COLO668 (cell line): ENCODE measurements around the gene UBAP2L.
"Not testable (repeated sequence)": the region's sequence is repeated elsewhere in the genome, so short reads cannot be mapped to it uniquely, and the experiment has no call there.

Experiments
- DNase-seq: peaks from one replicate; lab custom pipeline; 2025; ENCODE audit not compliant: unreplicated experiment; lab: John Stamatoyannopoulos, UW

UBAP2L gene

DNA sequence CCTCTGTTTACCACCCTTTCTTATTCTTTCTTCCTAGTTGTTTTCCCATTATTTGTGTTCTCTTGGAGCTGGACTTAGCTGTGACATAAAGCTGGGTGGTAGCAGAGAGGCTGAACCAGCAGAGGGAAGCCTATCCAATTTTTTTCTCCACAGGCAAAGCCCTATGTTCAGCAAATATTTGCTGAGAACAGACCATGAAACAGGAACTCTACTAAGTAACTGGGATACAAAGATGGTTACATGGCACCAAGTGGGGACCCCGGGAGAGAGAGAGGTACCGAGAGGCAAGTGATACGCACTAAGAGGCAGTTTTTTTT is 21.2 kb upstream of the UBAP2L start:
- DNase-seq: no peak

GRCh38 chr1:154205778-154206177 is 15.0 kb upstream of the UBAP2L start:
- DNase-seq: not testable (repeated sequence)

- peak; percentile 19 for DNase-seq
Measured at GRCh38 chr1:154206196-154206595, 14.6 kb upstream of the UBAP2L start, which contains the start of gene CFAP141. Gene CFAP141 (minus strand): TSS chr1:154206333. CDS start chr1:154206307, 26 bp downstream.

DNA sequence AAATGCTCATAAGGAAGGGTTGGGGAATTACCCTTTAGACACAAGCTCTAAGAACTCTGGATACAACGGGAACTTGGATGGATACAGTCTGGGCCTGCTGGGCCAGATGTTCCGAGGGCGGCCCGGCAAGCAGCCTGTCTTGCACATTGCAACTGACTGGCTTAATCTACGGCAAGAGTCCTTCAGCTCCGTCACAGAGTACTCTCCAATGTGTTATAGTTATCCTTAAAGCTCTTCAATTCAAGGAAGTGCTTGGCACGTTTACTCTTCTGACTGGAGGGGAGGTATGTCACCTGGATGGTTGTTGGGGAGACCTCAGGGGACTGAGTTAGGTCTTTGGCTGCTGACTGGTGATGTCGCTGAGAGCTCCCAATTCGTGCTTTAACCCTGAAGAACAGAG is 13.5 kb upstream of the UBAP2L start:
- DNase-seq: no peak

DNA sequence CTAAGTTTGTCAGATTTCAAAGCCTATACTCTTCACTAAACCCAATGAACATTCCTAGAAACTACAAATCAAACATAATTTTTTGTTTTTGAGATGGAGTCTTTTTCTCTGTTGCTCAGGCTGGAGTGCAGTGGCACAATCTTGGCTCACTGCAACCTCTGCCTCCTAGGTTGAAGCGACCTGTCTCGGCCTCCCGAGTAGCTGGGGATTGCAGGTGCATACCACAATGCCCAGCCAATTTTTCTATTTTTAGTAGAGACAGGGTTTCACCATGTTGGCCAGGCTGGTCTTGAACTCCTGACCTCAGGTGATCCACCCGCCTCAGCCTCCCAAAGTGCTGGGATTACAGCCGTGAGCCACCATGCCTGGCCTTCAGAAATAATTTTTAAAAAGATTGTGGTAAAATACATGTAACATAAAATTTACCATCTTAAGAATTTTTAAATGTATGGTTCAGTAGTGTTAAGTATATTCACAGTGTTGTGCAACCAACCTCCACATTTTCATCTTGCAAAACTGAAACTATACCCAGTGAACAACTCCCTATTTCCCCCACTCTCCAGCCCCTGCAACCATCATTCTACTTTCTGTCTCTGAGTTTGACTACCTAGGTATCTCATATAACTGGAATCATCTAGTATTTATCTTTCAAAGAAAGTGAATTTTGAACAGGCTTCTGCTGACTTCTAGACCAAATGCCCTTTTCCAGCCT is 11.9 kb upstream of the UBAP2L start:
- DNase-seq: no peak

DNA sequence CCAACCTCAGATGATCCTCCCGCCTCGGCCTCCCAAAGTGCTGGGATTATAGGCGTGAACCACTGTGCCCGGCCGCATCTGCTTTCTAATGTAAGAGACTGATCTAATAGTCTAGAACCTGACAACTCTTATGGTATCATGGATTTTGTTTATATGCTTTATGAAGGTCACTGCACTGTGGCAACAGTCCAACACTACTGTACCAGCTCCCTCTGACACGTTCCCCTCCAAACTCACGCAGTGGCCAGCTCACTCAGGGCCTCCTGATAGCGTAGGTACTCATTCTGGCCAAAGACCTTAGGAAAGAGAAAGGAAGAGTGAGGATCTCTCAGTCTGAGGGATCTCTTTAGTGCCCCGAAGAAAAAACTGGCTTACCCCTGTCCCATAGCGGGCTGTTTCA is 8.7 kb upstream of the UBAP2L start:
- no peak for DNase-seq

DNA sequence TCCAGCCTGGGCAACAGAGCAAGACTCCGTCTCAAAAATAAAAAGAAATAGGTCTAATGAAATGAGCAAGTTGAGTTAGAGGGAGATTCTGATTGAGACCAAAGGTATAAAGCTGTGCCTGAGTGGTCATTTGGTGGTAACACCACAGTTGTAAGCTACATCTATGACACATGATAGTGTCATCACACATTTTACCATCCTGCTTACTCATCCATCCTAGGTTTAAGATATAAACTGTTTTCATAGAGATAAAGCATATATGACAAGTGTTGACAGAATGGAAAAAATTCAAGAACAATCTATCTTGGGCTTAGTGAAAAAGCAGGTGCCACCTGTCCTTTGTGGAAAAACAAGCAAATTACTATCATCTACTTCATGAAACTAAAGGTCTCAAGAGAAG is 7.5 kb upstream of the UBAP2L start:
- no peak for DNase-seq

GRCh38 chr1:154218545-154218944 is 2.2 kb upstream of the UBAP2L start:
- no peak for DNase-seq

DNA sequence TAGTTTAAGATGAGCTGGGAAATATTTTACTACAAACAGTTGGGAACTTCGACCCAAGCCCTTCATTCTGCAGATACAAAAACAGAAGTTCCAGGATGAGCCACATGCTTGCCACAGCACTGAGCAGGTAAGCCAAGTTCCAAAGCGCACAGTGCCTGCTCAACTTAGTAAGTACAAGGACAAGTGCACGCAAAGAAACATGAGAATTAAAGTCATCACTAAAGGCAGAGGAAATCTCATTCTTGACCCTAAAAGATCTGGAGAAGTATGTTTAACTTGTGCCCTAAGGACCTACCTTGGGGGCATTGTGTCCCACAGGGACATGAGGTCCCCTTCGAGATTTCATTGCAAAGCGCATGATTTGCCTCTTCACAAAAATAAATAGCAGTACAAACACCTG is 1.2 kb upstream of the UBAP2L start:
- no peak for DNase-seq

- no peak for DNase-seq
Measured at GRCh38 chr1:154220970-154221277, 169 bp downstream of the UBAP2L start.

DNA sequence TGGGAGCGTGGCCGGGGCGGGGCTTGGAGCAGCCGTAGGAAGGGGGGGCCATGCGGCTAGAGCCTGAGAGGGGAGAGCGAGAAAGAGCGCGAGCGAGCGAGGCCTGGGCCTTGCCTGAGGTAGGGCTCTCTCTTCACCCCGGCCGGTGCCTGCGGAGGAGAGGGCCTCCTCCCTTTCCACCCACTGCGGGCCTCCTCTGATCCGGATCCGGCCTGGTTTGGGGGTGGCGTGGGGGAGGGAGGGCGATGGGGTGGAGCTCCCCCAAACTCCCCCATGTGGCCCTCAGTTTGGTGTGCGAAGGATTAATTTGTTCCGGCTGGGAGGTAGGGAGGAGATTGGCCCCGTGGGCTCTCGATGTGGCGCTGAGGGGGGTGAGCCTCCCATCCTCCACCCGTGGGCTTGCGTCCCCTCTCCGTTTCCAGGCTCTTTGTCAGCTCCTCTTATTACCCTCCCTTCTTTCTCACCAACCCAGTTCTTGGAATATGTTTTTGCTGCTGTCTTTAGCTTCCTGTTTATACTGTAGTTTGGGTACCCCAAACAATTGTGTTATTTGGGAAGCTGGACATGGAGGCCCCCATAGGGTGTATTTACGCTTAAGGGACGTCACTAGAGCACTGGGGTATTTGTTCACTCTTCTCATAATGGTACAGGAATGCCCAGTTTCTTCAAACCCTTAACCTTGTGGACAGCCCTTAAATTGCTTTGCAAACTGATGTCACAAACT is 685 bp downstream of the UBAP2L start:
- peak; percentile 63 for DNase-seq

- no peak for DNase-seq
Measured at GRCh38 chr1:154222518-154222917, 1.8 kb downstream of the UBAP2L start.

DNA sequence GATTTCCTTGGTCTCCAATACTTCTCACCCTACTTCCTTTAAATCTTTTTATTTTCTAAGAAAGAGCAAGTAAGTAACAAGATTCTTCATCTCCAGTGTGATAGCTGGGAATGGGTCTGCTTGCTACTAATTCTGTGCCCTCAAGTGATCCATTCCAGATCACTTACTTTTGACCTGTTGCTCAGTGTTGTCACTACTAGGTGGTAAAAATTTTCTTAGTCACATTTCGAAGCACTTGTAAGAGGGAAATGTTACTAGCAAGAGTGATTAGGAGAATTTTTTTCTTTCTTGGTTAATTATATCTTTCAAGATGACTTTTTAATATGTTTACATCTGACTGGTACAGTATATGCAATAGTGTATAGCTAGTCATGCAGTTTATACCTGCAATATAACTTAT is 2.2 kb downstream of the UBAP2L start:
- DNase-seq: no peak

- no peak for DNase-seq
Measured at GRCh38 chr1:154223621-154224020, 2.9 kb downstream of the UBAP2L start.

DNA sequence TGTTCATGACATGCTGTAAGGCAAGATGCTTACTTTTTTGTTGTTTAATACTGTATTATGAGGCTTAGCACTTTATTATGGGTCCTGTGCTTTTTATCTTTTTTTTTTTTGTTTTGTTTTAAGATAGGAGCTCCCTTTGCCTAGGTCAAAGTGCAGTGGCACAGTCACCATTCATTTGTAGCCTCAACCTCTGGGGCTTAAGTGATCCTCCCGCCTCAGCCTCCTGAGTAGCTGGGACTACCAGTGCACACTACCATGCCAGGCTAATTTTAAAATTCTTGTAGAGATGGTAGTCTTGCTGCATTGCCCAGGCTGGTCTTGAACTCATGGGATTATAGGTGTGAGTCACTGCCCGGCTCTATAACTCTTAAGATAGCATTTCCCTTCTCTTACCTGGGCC is 4.6 kb downstream of the UBAP2L start:
- no peak for DNase-seq

GRCh38 chr1:154231112-154231511 is 10.4 kb downstream of the UBAP2L start:
- DNase-seq: not testable (repeated sequence)

DNA sequence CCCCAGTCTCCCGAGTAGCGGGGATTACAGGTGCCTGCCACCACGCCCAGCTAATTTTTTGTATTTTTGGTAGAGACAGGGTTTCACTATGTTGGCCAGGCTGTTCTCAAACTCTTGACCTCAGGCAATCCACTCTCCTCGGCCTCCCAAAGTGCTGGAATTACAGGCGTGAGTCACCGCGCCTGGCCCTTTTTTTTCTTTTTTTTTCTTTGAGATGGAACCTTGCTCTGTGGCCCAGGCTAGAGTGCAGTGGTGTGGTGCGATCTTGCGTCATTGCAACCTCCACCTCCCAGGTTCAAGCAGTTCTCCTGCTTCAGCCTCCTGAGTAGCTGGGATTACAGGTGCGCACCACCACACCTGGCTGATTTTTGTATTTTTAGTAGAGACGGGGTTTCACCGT is 12.4 kb downstream of the UBAP2L start:
- DNase-seq: not testable (repeated sequence)

GRCh38 chr1:154236855-154237254 is 16.1 kb downstream of the UBAP2L start:
- DNase-seq: no peak

GRCh38 chr1:154237435-154237834 is 16.7 kb downstream of the UBAP2L start:
- DNase-seq: no peak

DNA sequence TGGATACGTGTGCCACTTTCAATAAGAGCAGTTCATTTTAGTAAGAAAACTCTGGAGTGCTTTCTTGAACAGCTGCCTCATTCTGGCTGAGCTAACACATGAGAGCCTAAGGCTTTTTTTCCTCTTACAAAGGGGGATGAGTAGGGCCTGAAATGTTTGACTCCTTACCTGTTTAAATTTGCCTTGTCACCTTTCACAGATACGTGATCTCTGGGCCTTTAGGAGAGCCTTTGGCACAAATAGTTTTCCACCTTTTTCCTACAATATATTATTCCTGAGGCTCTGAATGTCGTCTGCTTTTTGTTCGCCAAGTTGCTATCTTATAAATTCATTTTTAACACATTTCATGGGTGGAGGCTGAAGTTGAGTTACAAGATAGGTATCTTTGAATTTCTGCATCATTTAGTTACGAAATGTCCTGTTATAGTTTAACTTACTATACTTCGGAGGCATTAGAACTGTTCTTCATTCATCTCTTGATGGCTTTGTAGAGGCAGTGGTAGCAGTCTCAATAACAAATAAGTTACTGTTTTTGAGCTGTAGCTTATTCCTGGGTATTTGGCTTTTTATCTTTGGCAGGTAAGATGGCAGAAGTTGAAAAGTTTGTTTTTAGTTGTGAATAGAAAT is 17.2 kb downstream of the UBAP2L start:
- no peak for DNase-seq

- DNase-seq: no peak
Measured at GRCh38 chr1:154239491-154239890, 18.7 kb downstream of the UBAP2L start.

- DNase-seq: no peak
Measured at GRCh38 chr1:154240294-154240833, 19.6 kb downstream of the UBAP2L start.
